C4-2B (cell line): Measurements from ENCODE around the gene NPAS3.

ENCODE experiments used
- CTCF ChIP-seq: fragments of 450-650 bp; conservative IDR thresholded peaks from 2 replicates; pipeline ENCODE4 v1.5.1; 2017; ENCODE audit warnings: mild to moderate bottlenecking
- ZFX ChIP-seq: fragments of 450-650 bp; IDR thresholded peaks from 2 replicates; pipeline ENCODE4 v1.6.1; 2017

GRCh38 chr14:33811721-33812120, 873.0 kb downstream of the NPAS3 start:
- TF ChIP-seq CTCF (no peak), ZFX (no peak)
